ENCODE measurements around the gene TMCC1.

- no peak for TF ChIP-seq POLR2A (IDR thresholded peaks at IDR 0.05)
- TF ChIP-seq, protein P1, sequence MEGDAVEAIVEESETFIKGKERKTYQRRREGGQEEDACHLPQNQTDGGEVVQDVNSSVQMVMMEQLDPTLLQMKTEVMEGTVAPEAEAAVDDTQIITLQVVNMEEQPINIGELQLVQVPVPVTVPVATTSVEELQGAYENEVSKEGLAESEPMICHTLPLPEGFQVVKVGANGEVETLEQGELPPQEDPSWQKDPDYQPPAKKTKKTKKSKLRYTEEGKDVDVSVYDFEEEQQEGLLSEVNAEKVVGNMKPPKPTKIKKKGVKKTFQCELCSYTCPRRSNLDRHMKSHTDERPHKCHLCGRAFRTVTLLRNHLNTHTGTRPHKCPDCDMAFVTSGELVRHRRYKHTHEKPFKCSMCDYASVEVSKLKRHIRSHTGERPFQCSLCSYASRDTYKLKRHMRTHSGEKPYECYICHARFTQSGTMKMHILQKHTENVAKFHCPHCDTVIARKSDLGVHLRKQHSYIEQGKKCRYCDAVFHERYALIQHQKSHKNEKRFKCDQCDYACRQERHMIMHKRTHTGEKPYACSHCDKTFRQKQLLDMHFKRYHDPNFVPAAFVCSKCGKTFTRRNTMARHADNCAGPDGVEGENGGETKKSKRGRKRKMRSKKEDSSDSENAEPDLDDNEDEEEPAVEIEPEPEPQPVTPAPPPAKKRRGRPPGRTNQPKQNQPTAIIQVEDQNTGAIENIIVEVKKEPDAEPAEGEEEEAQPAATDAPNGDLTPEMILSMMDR (IDR thresholded peaks at IDR 0.05), result no peak
Observed at GRCh38 chr3:129625072-129625874, 268.2 kb downstream of the TMCC1 start.
